ENCODE results near the gene THRA. TPM values are rescaled to one million over a fixed set of nuclear protein-coding genes. Genes with fewer than 3 reads are reported as not detected.

The THRA gene
- polyA plus RNA-seq, 1 of the 3 experiments (the other 2 are of a cell fraction) = 23.1 TPM

GRCh38 chr17:40022961-40023541, 39.7 kb upstream of the THRA start:
- Histone ChIP-seq H3K9me2 (no peaks in the 10 kb centered on the region), H3K27ac (ENCODE audit: low read depth in 2 of 2, low read length in 1 of 2) (no peak overlapping the region), H3K9me3 (no peaks in the 10 kb centered on the region), H3K4me1 (ENCODE audit: control insufficient read depth in 1 of 2, insufficient read depth in 2 of 2, low read depth in 1 of 2, low read length in 1 of 2) (peaks cover 0 to 9% of the 10 kb centered on the region in 2 experiments; a peak in 2 of 4 replicates), H4K20me1 (ENCODE audit: insufficient read depth) (no peaks in the 10 kb centered on the region), H2AFZ (ENCODE audit: low read depth) (no peak overlapping the region), H3K9ac (no peak overlapping the region), H3K4me3 (ENCODE audit: low read depth in 2 of 2, low read length in 1 of 2) (no peak overlapping the region), H3K79me2 (ENCODE audit: insufficient read depth) (no peaks in the 10 kb centered on the region), H3K27me3 (ENCODE audit: insufficient read depth) (no peaks in the 10 kb centered on the region), H3K4me2 (no peak overlapping the region), H3F3A (replicated peaks; ENCODE audit: insufficient read depth) (peaks cover 7% of the 10 kb centered on the region), H3K36me3 (replicated peaks in 1 of 2; ENCODE audit: control insufficient read depth in 1 of 2, insufficient read depth in 2 of 2, low read length in 1 of 2) (peaks cover 20 to 27% of the 10 kb centered on the region in 2 experiments)
- no peak for TF ChIP-seq RFX5 (IDR thresholded peaks at IDR 0.05; ENCODE audit: low read length)
- no peak for TF ChIP-seq RAD21 (IDR thresholded peaks at IDR 0.05; ENCODE audit: low read length)
- TF ChIP-seq PBX3 (IDR thresholded peaks at IDR 0.05) = no peak
- no peak for TF ChIP-seq YY1 (IDR thresholded peaks at IDR 0.05; ENCODE audit: low read depth)
- no peak for TF ChIP-seq NRF1 (IDR thresholded peaks at IDR 0.05; ENCODE audit: low read depth, low read length)
- no peak for TF ChIP-seq JUND (IDR thresholded peaks at IDR 0.05)
- no peak for DNase-seq
- ChIA-PET POLR2A (no interaction called here), CTCF (interaction anchor here (0.8 to 7.9 kb wide), 7 partner anchors 8 to 369 kb away, joined by 3 to 143 read pairs (median 11); partner anchors contain the start of gene CSF3)
- 89% methylated on average over 9 of the region's 19 CpGs for WGBS (ENCODE audit: low lambda C conversion rate)

- H3K4me1 ChIP-seq (ENCODE audit: control insufficient read depth in 1 of 2, insufficient read depth in 2 of 2, low read depth in 1 of 2, low read length in 1 of 2) = peaks cover 0 to 9% of the 10 kb centered on the region in 2 experiments; a peak in 2 of 4 replicates
- H3K9me3 ChIP-seq = no peaks in the 10 kb centered on the region
- POLR2A ChIA-PET = no interaction called here
- DNase-seq = no peak
- no peak overlapping the region for H3K4me3 ChIP-seq (ENCODE audit: low read depth in 2 of 2, low read length in 1 of 2)
- H3K36me3 ChIP-seq (replicated peaks in 1 of 2; ENCODE audit: control insufficient read depth in 1 of 2, insufficient read depth in 2 of 2, low read length in 1 of 2) = peaks cover 20 to 30% of the 10 kb centered on the region in 2 experiments
- no peaks in the 10 kb centered on the region for H3K9me2 ChIP-seq
- H3F3A ChIP-seq (replicated peaks; ENCODE audit: insufficient read depth) = peaks cover 7% of the 10 kb centered on the region
- CTCF ChIA-PET = interaction anchor here (1.9 to 7.9 kb wide), 3 partner anchors 9 to 62 kb away, joined by 7 to 143 read pairs (median 96); partner anchors contain the start of gene CSF3
- no peaks in the 10 kb centered on the region for H3K27me3 ChIP-seq (ENCODE audit: insufficient read depth)
- TF ChIP-seq TAF1 (IDR thresholded peaks at IDR 0.05; ENCODE audit: borderline replicate concordance, low read depth, low read length) (no peak), TCF12 (IDR thresholded peaks at IDR 0.05) (no peak), NRF1 (IDR thresholded peaks at IDR 0.05; ENCODE audit: low read depth, low read length) (no peak), ZBTB33 (IDR thresholded peaks at IDR 0.05; ENCODE audit: borderline replicate concordance, low read depth) (no peak), SMC3 (IDR thresholded peaks at IDR 0.05; ENCODE audit: low read depth, low read length) (no peak)
- H3K79me2 ChIP-seq (ENCODE audit: insufficient read depth) = no peaks in the 10 kb centered on the region
- 86% methylated on average over 9 of the region's 10 CpGs for WGBS (ENCODE audit: low lambda C conversion rate)
- no peaks in the 10 kb centered on the region for H4K20me1 ChIP-seq (ENCODE audit: insufficient read depth)
- no peak overlapping the region for H3K4me2 ChIP-seq
- H3K9ac ChIP-seq = no peak overlapping the region
- H2AFZ ChIP-seq (ENCODE audit: low read depth) = no peak overlapping the region
- no peak overlapping the region for H3K27ac ChIP-seq (ENCODE audit: low read depth in 2 of 2, low read length in 1 of 2)
Observed at GRCh38 chr17:40023590-40024292, 39.0 kb upstream of the THRA start.

All from SK-N-SH (cell line).